ENCODE measurements around the gene EMID1.

DNA sequence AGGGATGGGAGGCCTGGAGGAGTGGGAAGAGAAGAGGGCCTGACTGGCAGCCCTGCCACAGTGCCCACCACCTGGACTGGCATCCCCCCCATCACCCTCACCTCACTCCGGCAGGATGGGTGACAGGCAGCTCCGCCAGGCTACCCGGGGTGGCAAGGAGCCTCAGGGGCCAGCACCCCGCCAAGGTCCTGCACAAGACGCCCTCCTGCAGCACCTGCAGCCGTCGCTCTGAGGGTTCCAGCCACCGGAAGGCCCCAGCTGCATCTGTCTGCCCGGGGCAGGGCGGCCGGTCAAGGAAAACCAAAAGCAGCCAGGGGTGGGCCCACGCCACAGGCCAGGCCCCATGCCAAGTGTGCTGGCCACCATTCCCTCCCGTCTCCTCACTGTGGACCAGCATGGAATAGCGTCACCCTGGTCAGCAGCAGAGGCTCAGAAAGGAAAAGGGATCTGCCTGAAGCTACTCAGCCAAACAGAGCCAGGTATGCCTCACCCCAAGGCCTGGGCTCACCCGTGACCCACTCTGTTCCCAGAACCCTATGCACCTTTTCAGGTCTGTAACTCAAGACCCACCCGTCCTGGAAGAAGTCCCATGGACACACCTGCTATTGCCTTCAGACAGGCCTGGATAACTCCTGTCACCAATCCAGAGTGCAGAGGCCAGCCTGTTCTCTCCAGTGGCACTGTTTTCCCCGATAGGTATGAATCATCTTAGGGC is 55.1 kb downstream of the EMID1 start:
- TF ChIP-seq, protein P1, sequence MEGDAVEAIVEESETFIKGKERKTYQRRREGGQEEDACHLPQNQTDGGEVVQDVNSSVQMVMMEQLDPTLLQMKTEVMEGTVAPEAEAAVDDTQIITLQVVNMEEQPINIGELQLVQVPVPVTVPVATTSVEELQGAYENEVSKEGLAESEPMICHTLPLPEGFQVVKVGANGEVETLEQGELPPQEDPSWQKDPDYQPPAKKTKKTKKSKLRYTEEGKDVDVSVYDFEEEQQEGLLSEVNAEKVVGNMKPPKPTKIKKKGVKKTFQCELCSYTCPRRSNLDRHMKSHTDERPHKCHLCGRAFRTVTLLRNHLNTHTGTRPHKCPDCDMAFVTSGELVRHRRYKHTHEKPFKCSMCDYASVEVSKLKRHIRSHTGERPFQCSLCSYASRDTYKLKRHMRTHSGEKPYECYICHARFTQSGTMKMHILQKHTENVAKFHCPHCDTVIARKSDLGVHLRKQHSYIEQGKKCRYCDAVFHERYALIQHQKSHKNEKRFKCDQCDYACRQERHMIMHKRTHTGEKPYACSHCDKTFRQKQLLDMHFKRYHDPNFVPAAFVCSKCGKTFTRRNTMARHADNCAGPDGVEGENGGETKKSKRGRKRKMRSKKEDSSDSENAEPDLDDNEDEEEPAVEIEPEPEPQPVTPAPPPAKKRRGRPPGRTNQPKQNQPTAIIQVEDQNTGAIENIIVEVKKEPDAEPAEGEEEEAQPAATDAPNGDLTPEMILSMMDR (IDR thresholded peaks at IDR 0.05) = no peak
- no peak for TF ChIP-seq POLR2A (IDR thresholded peaks at IDR 0.05)

Data from testis (tissue), 2 donors.